HL-60/S4 treated with retinoic acid at 250 ng/mL for 4 days and 3 days (cell line): Measurements from ENCODE around the gene CARHSP1.
"Not testable (repeated sequence)": the region's sequence is repeated elsewhere in the genome, so short reads cannot be mapped to it uniquely, and the experiment has no call there.

Experiments used
- in situ Hi-C: fragments of 300-500 bp; cut with MboI; formaldehyde crosslinking; loops from 2 replicates; pipeline ENCODE4 v1.7.0; 2022; ENCODE audit warnings: low sequenced_read_pairs

The CARHSP1 gene

DNA sequence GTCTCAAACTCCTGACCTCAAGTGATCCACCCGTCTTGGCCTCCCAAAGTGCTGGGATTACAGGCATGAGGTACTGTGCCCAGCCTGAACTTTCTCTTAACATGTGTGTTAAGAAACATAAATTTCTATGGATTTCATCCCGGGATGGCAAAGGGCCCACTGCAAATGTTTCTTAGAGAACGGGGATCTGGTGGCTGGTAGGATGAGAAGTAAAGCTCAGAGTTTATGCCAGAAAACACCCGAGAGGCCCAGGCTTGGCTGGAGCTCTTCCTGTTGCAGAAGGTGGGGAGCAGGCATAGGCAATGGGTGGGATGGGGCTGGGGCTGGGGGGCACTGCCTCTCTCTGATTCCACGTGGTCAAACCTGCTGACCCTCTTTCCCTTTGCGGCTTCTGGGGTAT lies 5.6 kb upstream of the CARHSP1 start:
- in situ Hi-C loops, result no loop called here

DNA sequence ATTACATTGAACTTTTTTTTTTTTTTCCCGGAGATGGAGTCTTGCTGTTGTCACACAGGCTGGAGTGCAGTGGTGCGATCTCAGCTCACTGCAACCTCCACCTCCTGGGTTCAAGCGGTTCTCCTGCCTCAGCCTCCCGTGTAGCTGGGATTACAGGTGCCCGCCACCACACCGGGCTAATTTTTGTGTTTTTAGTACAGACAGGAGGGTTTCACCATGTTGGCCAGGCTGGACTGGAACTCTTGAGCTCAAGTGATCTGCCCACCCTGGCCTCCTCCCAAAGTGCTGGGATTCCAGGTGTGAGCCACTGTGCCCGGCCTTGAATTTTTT lies 5.0 kb upstream of the CARHSP1 start:
- in situ Hi-C loops, result not testable (repeated sequence)

DNA sequence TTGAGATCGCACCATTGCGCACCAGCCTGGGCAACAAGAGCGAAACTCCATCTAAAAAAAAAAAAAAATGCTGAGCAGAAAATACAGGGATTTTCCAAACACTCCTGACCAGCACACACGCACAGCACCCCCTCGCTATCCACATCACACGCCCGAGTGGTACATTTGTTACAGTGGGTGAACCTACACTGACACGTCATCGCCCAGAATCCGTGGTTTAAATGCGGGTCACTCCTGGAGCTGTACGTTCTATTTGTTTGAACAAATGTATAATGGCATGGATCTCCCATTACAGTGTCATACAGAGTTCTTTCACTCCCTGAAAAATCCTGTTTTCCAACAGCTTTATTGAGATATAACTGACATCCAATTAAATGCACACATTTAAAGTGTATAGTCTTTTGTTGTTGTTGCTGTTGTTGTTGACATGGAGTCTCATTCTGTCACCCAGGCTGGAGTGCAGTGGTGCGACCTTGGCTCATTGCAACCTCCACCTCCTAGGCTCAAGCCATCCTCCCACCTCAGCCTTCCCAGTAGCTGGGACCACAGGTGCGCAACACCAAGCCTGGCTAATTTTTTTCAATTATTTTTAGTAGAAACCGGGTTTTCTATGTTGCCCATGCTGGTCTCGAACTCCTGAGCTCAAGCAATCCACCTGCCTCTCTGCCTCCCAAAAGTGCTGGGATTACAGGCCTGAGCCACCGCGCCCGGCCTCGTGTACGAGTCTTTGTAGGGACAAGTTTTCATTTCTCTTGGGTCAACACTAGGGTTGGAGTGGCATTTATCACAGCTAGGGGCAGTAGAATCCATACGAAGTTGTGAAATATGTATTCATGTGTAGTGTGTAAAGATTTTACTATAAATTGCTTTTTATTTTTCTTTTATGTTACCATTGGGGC lies 4.4 kb upstream of the CARHSP1 start:
- in situ Hi-C loops, result no loop called here

DNA sequence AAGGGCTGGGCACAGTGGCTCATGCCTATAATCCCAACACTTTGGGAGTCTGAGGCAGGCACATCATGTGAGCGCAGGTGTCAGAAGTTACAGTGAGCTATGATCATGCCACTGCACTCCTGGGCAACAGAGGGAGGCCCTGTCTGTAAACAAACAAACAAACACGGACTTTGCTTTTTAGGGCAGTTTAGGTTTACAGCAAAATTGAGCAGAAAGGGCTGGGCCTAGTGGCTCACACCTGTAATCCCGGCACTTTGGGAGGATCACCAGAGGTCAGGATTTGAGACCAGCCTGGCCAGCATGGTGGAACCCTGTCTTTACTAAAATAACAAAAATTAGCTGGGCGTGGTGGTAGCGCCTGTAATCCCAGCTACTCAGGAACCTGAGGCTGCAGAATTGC lies 3.3 kb upstream of the CARHSP1 start:
- in situ Hi-C loops, result no loop called here

DNA sequence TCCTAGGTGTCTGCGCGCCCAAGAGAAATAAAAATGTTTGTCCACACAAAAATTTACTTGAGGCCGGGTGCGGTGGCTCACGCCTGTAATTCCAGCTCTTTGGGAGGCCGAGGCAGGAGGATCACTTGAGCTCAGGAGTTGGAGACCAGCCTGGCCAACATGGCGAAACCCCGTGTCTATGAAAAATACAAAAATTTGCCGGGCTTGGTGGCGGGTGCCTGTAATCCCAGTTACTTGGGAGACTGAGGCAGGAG lies 1.1 kb upstream of the CARHSP1 start:
- in situ Hi-C loops, result not testable (repeated sequence)

DNA sequence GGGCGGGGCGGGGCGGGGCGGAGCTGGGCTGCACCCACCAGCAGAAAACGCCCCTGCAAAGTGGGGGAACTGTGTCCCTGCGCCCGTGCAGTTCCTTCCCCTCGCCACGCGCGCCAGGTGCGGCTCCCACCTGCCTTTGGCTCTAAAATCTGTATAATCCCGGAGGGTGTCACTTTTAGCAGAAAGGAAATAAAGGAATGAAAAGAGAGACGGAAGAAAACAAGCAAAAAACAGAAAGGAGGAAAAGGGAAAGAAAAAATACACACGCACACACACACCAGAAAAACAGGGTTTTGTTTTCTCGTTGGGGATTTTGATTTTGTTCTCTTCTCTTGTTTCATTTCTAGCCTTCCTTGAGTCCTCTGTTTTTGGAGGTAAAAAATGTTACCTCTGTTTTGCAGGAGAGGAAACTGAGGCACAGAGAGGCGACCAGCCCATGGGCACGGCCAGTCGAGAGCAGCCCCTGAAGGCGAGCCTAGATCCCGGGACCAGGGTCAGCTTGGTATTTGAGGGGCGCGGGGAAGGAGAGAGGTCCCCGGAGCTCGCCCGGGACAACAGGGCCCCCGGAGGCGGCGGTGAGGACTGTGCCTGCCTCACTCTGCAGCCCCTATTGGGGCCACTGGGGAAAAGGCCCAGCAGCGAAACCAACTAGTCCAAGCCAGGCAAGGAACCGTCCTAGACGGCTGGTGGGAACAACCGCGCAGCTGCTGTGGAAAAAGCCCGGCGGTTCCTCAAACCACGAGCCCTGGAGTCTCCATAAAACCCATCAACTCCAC lies 594 bp upstream of the CARHSP1 start:
- in situ Hi-C loops, result no loop called here

DNA sequence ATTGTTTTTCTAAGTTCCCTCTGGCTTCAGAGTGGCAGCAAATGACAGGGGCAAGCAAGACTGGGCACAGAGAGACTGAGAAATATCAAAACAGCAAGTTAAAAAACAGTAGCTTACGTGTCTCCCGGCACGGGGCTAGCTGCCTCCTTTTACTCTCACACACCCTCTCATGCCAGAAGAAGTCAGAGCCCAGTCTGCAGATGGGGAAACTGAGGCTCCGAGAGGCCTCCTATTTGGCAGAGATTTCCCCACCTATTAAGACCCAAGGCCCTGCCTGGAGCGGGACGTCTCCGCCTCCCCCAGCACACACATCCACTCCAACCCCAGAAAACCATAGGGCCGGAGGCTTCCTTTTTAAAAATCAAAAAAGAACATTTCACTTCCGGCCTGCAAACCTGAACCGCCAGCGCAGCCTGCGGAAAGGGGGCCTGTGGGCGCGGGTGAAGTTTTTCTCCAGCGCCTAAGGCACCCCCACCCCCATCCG lies 832 bp downstream of the CARHSP1 start:
- in situ Hi-C loops, result no loop called here

DNA sequence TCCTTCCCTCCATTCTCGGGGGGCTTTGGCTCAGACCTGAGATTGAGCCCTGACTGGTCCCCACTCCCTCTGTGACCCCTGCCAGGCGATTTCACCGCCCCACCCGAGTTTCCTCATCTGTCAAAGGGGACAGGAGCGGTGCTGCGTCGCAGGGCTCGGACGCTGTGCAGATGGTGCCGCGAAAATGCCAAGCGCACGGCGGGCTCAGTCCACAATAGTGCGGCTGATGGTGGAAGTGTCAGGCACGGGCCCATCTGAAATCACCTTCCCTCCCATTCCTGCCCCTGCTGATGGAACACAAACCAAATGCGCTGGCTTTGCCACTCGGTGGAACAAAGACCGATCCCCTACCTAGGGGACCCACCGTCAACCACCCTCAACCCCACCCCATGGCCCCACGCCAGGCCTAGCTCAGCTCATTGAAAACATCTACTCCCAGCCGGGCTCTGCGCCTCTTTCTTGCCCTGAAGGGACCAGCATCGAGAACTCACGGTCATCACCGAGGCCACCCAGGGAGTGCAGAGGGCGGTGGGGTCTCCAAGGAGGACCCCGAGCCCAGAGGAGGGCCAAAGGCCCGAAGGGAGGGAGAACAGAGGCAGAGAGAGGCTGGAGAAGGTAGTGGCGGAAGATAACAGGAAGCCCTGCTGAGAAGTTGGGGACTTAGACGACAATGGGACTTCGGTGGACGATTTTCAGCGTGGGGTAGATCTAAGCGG lies 1.4 kb downstream of the CARHSP1 start:
- in situ Hi-C loops, result no loop called here

DNA sequence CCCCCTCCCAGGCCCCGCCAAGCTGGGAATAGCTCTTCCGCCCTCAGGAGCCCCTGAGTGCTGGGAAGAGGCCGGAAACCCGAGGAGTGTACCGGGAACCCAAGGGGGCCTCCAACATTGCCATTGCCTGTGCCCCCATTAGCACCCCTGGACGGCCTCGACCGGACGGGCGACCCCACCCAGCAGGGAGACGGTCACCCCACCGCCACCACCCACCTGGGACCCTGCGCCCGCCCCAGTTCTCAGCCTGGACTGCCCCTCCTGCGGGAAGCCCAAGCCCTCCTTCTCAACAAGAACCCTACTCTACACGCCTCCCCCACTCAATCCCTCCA lies 2.0 kb downstream of the CARHSP1 start:
- in situ Hi-C loops, result no loop called here

DNA sequence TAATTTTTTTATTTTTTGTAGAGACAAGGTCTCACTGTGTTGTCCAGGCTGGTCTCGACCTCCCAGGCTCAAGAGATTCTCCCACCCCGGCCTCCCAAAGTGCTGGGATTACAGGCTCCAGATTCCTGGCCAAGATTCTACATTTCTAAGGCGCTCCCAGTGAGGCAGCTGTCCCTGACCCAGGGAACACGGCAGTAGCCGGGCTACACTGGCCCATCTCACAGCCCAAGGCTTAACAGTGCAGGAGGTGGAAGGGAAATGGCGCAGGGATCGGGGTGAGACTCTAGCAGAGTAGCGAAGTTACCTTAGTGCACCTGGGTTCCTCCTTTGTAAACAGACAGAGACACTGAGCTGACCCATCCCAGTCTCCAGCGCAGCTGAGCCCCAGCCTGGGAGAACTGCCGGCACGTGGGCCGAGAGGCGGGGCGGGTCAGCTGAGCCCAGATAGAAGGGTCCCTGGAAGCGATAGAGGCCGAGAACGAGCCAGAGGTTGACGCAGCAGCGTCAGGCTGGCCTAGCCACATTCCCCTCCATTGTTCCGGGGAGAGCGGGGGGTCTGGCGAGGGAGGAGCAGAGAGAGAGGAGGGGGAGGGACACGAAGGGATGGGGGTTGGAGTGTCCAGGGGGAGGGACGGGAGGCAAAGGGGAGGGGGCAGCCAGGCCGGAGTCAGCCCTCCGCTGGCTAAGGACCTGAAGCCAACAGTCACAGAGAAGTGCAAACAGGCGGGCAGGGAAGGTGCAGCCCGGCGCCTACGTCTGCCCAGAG lies 2.5 kb downstream of the CARHSP1 start:
- in situ Hi-C loops, result no loop called here

DNA sequence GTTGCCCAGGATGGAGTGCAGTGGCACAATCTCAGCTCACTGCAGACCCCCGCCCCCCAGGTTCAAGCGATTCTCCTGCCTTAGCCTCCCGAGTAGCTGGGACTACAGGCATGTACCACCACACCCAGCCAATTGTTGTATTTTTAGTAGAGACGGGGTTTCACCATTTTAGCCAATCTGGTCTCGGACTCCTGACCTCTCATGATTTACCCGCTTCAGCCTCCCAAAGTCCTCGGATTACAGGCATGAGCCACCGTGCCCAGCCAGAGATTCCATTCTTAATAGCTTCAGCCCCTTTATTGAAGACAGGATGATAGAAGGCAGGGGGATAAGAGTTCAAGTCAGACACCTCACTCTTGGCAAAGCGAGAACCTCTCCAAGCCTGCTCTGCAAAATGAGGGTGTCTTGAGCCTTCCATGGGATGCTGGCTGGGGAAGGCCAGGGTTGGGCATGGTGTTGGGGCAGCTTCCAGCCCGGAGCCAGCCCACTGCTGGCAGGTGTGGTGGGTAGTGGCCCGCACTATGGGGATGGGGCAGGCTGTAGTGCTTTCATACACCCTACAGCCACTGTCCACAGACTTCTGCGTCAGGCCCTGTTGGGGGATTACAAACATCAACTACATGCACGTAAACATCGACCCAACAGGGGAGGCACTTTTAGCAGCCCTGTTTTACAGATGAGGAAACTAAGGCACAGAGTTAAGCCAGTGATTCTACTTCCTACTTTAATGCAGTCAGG lies 3.5 kb downstream of the CARHSP1 start:
- in situ Hi-C loops, result no loop called here

DNA sequence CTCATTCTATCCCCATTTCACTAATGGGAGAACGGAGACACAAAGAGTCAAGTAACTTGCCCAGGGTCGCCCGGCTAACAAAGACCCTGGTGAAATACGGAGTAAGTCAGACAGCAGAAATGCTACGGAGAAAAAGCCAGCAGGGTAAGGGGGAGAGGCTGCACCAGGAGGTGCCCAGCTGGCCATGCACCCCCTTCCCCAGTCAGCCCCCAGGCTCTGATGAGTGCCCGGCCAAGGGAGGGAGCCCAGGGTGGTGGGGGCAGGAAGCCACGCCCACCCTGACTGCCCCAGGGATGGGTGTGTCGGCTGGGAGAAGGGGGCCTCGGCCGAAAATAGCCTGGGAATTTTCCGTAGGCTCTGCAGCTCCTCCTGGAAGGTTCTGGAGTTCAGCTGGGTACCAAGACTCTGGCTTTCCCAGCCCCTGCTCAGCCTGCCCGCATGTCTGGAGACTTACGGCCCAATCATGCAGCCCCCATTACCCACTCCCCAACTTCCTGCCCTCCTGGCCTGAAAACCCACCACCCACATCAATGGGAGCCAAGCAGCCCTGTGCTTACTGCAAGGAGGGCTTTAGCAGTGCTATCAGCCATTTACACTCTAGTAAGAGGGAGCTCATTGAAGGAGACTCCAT lies 4.2 kb downstream of the CARHSP1 start:
- in situ Hi-C loops, result no loop called here

DNA sequence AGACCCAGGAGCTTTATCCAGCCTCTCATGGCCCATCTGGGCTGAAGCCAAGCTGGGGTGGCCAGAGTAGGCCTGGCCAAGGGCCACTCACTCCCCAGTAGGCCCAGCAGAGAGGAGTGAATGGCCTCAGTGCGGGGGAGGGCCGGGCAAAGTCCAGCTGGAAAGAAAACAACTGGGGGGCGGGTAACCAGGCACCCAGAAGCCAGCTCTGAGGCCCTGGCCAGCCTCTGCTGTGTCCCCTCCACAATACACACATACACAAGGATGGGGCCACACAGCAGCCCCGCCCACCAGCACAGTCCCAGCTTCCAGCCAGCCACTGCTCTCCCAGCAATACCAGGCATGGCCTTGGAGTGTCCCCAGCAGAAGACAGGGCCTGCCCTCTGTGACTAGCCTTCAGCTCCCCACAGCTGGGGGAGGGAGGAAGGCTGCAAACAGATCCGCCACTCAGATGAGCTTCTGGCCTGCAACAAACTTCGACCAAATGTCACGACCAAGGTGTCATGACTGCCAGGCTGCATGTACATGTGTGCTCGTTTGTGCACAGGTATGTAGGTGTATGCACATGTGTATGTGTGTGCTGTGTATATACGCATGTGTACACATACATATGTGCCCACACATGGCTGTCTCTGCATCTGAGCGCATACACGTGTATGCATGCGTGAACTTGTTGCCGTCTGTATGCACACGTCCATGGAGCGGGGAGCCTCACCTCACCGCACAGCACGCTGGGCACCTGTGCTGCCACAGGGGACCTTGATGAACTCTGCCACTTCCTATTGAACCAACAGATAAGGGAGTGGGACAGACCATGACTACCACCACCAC lies 5.0 kb downstream of the CARHSP1 start:
- in situ Hi-C loops, result no loop called here

DNA sequence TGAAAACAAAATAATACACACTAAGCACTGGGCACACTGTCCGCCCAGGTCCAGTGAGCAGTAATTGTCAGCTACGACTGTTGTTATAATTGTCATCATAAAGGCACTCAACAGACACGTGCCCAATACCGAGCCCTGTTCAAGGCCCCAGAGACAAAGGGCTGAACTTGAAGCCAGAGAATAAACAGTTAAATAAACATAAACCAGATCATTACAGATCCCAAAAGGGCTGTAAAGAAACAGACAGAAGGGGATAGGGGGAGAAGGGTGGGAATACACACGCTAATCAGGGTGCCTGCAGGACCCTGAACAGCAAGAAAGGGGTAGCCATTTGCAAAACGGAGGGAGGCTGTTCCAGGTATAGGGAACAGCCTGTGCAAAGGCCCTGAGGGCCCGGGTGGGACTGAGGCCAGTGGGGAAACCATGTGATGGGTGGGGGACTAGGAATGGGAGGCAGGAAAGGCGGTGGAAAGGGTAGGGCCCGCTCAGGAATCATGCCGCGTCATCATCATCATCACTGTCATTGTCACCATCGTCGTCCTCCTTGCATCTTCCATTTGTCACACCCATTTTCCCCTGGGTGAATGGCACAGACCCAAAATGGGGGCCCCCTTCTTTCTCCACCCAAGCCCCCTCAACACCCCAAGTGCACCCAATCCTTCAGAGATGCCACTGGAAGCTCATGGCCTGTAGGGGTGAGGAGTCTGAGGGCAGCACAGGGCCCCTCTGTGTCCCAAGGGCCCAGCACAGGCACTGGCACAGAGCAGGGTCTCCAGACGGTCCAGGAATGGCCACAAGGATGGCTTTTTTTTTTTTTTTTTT lies 6.3 kb downstream of the CARHSP1 start:
- in situ Hi-C loops, result no loop called here

DNA sequence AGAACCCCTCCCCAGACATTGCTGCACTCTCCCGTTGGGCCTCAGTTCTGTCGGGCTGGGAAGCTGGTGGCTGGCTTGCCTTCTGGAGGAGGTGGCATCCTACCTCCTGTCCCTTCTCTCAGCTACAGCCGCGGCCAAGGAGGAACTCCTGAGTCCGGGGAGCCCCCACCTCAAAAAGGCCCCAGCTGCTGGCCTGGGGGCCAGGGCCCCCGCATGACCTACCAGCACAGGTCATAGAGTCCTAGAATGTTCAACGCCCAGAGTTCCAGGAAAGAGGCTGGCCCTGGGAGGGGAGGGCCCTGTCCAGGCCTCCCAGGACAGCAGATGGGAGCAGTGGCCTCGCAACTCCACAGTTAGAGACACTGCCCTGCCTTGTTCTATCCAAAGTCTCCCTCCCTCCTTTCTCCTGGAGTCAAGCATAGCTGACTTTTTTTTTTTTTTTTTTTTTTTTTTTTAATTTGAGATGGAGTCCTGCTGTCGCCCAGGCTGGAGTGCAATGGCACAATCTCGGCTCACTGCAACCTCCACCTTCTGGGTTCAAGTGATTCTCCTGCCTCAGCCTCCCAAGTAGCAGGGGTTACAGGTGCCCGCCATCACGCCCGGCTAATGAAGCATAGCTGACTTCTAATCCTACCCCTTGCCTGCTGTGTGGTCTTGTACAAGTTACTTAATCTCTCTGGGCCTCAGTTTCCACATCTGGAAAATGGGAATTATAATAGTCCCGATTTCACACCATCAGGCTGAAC lies 7.1 kb downstream of the CARHSP1 start:
- in situ Hi-C loops, result no loop called here

DNA sequence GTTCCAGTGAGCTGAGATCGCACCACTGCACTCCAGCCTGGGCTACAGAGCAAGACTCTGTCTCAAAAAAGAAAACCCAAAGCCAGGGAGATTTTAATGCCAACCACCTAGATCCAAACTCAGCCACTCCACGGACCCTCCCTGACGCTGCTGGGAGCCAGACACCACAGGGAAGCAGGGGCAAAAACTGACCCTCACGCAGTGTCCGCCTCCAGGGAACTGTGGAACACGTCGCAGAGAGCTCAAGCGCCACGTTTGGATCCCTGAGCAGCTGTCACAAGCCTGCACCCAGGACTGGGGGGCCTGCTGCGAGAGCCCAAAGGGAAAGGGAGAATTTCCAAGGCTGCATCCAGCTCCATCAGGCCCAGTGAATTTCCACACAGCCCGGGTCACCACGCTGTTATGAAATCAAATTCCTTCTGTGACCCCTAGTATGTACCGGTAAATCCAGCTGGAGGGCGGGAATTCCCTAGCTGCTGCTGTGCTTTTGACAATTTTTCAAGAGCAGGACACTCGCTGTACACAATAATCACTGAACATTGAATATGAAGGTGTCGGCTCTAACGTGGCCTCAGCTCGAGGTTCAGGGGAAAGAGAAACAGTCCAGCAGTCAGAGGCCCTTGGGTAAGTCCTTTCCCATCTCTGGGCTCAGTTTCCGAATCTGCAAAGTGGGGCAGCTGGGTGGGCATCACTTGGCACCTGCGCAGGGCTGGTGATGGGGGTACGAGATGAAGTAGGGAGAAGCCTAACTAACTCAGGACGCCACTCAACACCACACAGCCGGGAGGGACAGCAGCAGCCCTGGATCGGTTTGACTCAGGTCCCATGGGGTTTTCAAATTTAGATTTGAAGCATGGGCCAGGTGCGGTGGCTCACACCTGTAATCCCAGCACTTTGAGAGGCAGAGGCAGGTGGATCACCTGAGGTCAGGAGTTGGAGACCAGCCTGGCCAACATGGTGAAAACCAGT lies 8.6 kb downstream of the CARHSP1 start:
- in situ Hi-C loops, result no loop called here
